ENCODE data around the gene CHAC2. TPM values are rescaled to one million over a fixed set of nuclear protein-coding genes. Genes with fewer than 3 reads are reported as not detected.

Gene CHAC2
- total RNA-seq, 1 donor from 2014 or later: 2.7 TPM

GRCh38 chr2:53785366-53785765 is 17.8 kb downstream of the CHAC2 start:
- peaks cover 51% of the 10 kb centered on the region for H3K4me1 Mint-ChIP-seq (ENCODE audit: low read depth)
- H3K27me3 Mint-ChIP-seq (ENCODE audit: low read depth): no peaks in the 10 kb centered on the region
- TF ChIP-seq CTCF (IDR thresholded peaks at IDR 0.05): no peak
- DNase-seq (ENCODE audit: low spot score): no peak
- peaks cover 2% of the 10 kb centered on the region for H3K36me3 Mint-ChIP-seq (ENCODE audit: low read depth)
- no peaks in the 10 kb centered on the region for H3K9me3 Mint-ChIP-seq (ENCODE audit: low read depth)
- H3K27ac Mint-ChIP-seq (ENCODE audit: unreplicated experiment): peak overlapping the region; percentile 97
- H3K4me3 Mint-ChIP-seq (ENCODE audit: unreplicated experiment): peak overlapping the region; percentile 99

- Mint-ChIP-seq H3K4me3 (ENCODE audit: unreplicated experiment) (peak overlapping the region; percentile 99), H3K27me3 (ENCODE audit: low read depth) (no peaks in the 10 kb centered on the region), H3K9me3 (ENCODE audit: low read depth) (no peaks in the 10 kb centered on the region), H3K4me1 (ENCODE audit: low read depth) (peaks cover 57% of the 10 kb centered on the region), H3K27ac (ENCODE audit: unreplicated experiment) (peak overlapping the region; percentile 97), H3K36me3 (ENCODE audit: low read depth) (peaks cover 2% of the 10 kb centered on the region)
- DNase-seq (ENCODE audit: low spot score): no peak
- no peak for TF ChIP-seq CTCF (IDR thresholded peaks at IDR 0.05)
Measured at GRCh38 chr2:53786352-53786704, 18.7 kb downstream of the CHAC2 start.

- DNase-seq (ENCODE audit: low spot score): peak; percentile 96
- no peaks in the 10 kb centered on the region for H3K27me3 Mint-ChIP-seq (ENCODE audit: low read depth)
- H3K27ac Mint-ChIP-seq (ENCODE audit: unreplicated experiment): peak within 1 kb of the TSS; percentile 97
- H3K4me1 Mint-ChIP-seq (ENCODE audit: low read depth): peaks cover 57% of the 10 kb centered on the region
- peak; percentile 47 for TF ChIP-seq CTCF (IDR thresholded peaks at IDR 0.05)
- H3K9me3 Mint-ChIP-seq (ENCODE audit: low read depth): no peaks in the 10 kb centered on the region
- peaks cover 2% of the 10 kb centered on the region for H3K36me3 Mint-ChIP-seq (ENCODE audit: low read depth)
- peak within 1 kb of the TSS; percentile 99 for H3K4me3 Mint-ChIP-seq (ENCODE audit: unreplicated experiment)
Measured at GRCh38 chr2:53786705-53787613, 19.4 kb downstream of the CHAC2 start, which contains the start of the genes ASB3 and ERLEC1. ASB3 (minus strand) TSS chr2:53786953; CDS start chr2:53765572, 21,381 bp downstream. ERLEC1 (plus strand) TSS chr2:53787044; CDS start chr2:53787211, 167 bp downstream.

GRCh38 chr2:53787614-53788289 is 20.1 kb downstream of the CHAC2 start:
- Mint-ChIP-seq H3K27ac (ENCODE audit: unreplicated experiment) (peak overlapping the region; percentile 97), H3K36me3 (ENCODE audit: low read depth) (peaks cover 2% of the 10 kb centered on the region), H3K9me3 (ENCODE audit: low read depth) (no peaks in the 10 kb centered on the region), H3K4me1 (ENCODE audit: low read depth) (peaks cover 61% of the 10 kb centered on the region), H3K27me3 (ENCODE audit: low read depth) (no peaks in the 10 kb centered on the region), H3K4me3 (ENCODE audit: unreplicated experiment) (peak overlapping the region; percentile 99)
- DNase-seq (ENCODE audit: low spot score): no peak
- no peak for TF ChIP-seq CTCF (IDR thresholded peaks at IDR 0.05)

- TF ChIP-seq CTCF (IDR thresholded peaks at IDR 0.05): no peak
- Mint-ChIP-seq H3K36me3 (ENCODE audit: low read depth) (peaks cover 4% of the 10 kb centered on the region), H3K4me3 (ENCODE audit: unreplicated experiment) (no peak overlapping the region), H3K9me3 (ENCODE audit: low read depth) (no peaks in the 10 kb centered on the region), H3K27ac (ENCODE audit: unreplicated experiment) (peak overlapping the region; percentile 82), H3K27me3 (ENCODE audit: low read depth) (no peaks in the 10 kb centered on the region), H3K4me1 (ENCODE audit: low read depth) (peaks cover 25% of the 10 kb centered on the region)
- no peak for DNase-seq (ENCODE audit: low spot score)
Measured at GRCh38 chr2:53793261-53793660, 25.7 kb downstream of the CHAC2 start.

Data from chondrocyte (in vitro differentiated cells).